ENCODE data around the gene BDH1.

Gene BDH1

GRCh38 chr3:197495999-197496745 is 59.6 kb downstream of the BDH1 start:
- H3K4me3 ChIP-seq (ENCODE audit: low read depth, low read length) = no peak overlapping the region
- TF ChIP-seq CTCF (IDR thresholded peaks at IDR 0.05; ENCODE audit: control insufficient read depth, extremely low read depth, insufficient read depth) = no peak
- no peak for DNase-seq (ENCODE audit: low read depth)

- no peak for DNase-seq (ENCODE audit: low read depth)
- no peak overlapping the region for H3K4me3 ChIP-seq (ENCODE audit: low read depth, low read length)
- no peak for TF ChIP-seq CTCF (IDR thresholded peaks at IDR 0.05; ENCODE audit: control insufficient read depth, extremely low read depth, insufficient read depth)
These were observed 60.3 kb downstream of the BDH1 start for GRCh38 chr3:197495499-197495898.

DNA sequence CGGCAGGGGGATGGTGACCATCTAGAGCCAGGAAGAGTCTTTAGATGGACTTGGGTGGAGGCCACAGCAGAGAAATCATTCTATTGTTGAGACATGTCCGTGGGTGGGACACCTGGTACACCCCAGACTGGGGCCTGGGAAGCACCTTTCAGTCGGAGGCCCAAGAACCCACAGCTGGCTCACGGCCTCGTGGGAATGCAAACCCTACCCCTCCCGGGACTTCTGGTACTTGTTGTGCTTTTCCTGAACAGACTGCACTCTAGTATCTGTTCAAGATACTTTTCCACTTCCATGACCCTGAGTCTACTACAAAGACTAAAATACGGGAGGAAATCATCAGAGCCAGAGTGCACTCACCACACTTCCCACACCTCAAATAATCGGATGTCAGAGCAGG is 60.7 kb downstream of the BDH1 start:
- no peak for TF ChIP-seq CTCF (IDR thresholded peaks at IDR 0.05; ENCODE audit: control insufficient read depth, extremely low read depth, insufficient read depth)

GRCh38 chr3:197494366-197495058 is 61.3 kb downstream of the BDH1 start:
- TF ChIP-seq CTCF (IDR thresholded peaks at IDR 0.05; ENCODE audit: control insufficient read depth, extremely low read depth, insufficient read depth) = no peak
- no peak overlapping the region for H3K4me3 ChIP-seq (ENCODE audit: low read depth, low read length)
- no peak for DNase-seq (ENCODE audit: low read depth)

More for the DNA sequence above, 60.7 kb downstream of the BDH1 start:
- no peak overlapping the region for H3K4me3 ChIP-seq (ENCODE audit: low read depth, low read length)
- DNase-seq (ENCODE audit: low read depth) = no peak

- TF ChIP-seq CTCF (IDR thresholded peaks at IDR 0.05; ENCODE audit: control insufficient read depth, extremely low read depth, insufficient read depth) = no peak
- no peak overlapping the region for H3K4me3 ChIP-seq (ENCODE audit: low read depth, low read length)
- DNase-seq (ENCODE audit: low read depth) = no peak
These were observed 62.7 kb downstream of the BDH1 start for GRCh38 chr3:197493049-197493448.

- no peak for DNase-seq (ENCODE audit: low read depth)
- TF ChIP-seq CTCF (IDR thresholded peaks at IDR 0.05; ENCODE audit: control insufficient read depth, extremely low read depth, insufficient read depth) = no peak
- H3K4me3 ChIP-seq (ENCODE audit: low read depth, low read length) = no peak overlapping the region
These were observed 63.7 kb downstream of the BDH1 start for GRCh38 chr3:197491923-197492664.
